Prostate gland (tissue), 2 donors: ENCODE results near the gene FAHD1. TPM values are rescaled to one million over a fixed set of nuclear protein-coding genes. Genes with fewer than 3 reads are reported as not detected.

Source experiments
- DNase-seq: peaks from one replicate; pipeline ENCODE4 v3.0.0-alpha.2; 2019; ENCODE audit warnings: low spot score
- H3K27ac ChIP-seq, 2 donors: fragments of 200-600 bp; sonication (generic); 2 replicates each; pipeline ENCODE4 v1.5.1; 2017 to 2019
- H3K27me3 ChIP-seq: fragments of 200-600 bp; sonication (generic); replicated peaks from 2 replicates; pipeline ENCODE4 v1.5.1; 2019; ENCODE audit not compliant: insufficient read depth
- H3K36me3 ChIP-seq, 2 donors: fragments of 200-600 bp; sonication (generic); 1 replicate in 1 of 2; 2 replicates in 1 of 2; pipeline versions ENCODE4 v1.5.1 to v1.8.1; 2017 to 2019
- H3K4me1 ChIP-seq: fragments of 200-600 bp; sonication (generic); replicated peaks from 2 replicates; pipeline ENCODE4 v1.5.1; 2019
- H3K4me3 ChIP-seq, 2 donors: fragments of 200-600 bp; sonication (generic); 2 replicates each; pipeline ENCODE4 v1.5.1; 2017 to 2019
- H3K9me3 ChIP-seq: fragments of 200-600 bp; sonication (generic); 2 replicates; pipeline ENCODE4 v1.5.1; 2017
- POLR2A ChIP-seq: fragments of 450-650 bp; IDR thresholded peaks from one replicate; pipeline ENCODE4 v1.6.1; 2016; ENCODE audit warnings: antibody characterized with exemption, mild to moderate bottlenecking
- POLR2AphosphoS5 ChIP-seq: sonication (generic); formaldehyde crosslinking; IDR thresholded peaks from one replicate; pipeline ENCODE4 v1.6.1; 2017; ENCODE audit warnings: antibody characterized with exemption
- WGBS: methylation state at CpG from one replicate; pipeline ENCODE4 v1.1.5; 2018; 5-methylcytosine and 5-hydroxymethylcytosine counted together
- intact Hi-C: fragments of 100-400 bp; cut with DNase I; formaldehyde crosslinking; loops from one replicate; pipeline ENCODE4 v1.14.2; 2022
- total RNA-seq, 2 donors: library from RNA; depleted of rRNA; stranded (reverse); fragments of >200 nt; gene quantifications; one replicate each; pipeline ENCODE4 v1.1.0, GENCODE V29; 2016
- TF ChIP-seq, protein P1 (sequence below), 4 experiments: fragments of 200-600 bp in 2 of 4; fragments of 450-650 bp in 2 of 4; sonication (generic) in 2 of 4; IDR thresholded peaks; 1 replicate in 3 of 4; 2 replicates in 1 of 4; pipeline ENCODE4 v1.5.1; 2016 to 2019; ENCODE audit warnings: antibody characterized with exemption in 4 of 4, mild to moderate bottlenecking in 2 of 4, moderate library complexity in 2 of 4

FAHD1 gene
- total RNA-seq, 2 donors from 2014 or later, result 42.3 to 45.5 TPM

DNA sequence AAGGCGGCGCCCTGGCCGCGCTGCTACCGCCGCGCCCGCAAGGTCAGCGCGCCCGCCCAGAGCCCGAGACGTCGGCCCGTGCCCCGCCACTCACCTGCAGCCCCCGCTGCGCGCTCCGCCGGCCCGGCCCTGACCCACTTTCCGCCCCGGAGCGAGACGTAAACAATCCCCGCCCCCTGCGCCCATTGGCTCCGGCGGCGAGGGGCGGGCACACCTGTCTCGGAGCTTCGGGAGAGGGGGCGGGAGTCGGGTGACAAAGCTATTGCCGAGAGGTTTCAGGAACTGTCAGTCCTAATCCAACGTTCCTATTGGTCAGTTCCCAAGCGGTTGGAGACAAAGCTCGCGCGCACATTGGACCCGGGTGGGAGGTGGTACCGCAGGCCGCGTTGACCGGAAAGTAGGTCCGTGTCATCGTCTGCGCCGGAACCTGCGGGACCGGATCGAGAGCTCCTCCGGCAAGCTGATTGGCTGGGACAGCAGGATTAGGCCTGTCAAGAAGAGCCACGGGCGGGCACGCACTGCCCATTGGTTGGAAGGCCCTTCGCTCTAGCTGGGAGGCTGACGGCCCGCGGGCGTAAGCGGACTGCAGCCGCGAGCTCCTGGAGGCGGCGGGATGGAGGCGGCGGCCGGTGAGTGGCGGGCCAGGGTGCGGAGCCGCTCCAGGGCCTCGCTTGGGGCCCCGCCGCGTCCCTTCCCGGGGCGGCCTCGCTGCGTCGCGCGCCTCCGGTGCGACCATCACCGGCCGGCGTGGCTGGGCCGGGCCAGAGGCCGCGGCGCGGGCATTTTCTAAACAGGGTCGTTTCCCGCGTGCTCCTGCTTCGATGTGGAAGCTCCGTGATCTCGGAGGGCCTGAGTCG, 44.4 kb upstream of the FAHD1 start, which contains the start of the genes NUBP2 and SPSB3:
Gene NUBP2, plus strand, starts transcription at position 553 of the 857 bp plus-strand sequence. Its CDS starts 61 bp downstream, at position 614.
Gene SPSB3, minus strand, starts transcription at position 164 of the 857 bp plus-strand sequence. CDS start 1,088 bp downstream, outside the sequence.
- Histone ChIP-seq H3K27me3 (no peaks in the 10 kb centered on the region), H3K4me3 (peak within 1 kb of the TSS; percentile 88 to 98), H3K27ac (peak within 1 kb of the TSS; percentile 72 to 83), H3K4me1 (peaks cover 14% of the 10 kb centered on the region), H3K36me3 (peaks cover 2 to 8% of the 10 kb centered on the region in 2 donors), H3K9me3 (no peaks in the 10 kb centered on the region)
- under 1% methylated on average over 78 of the region's 102 CpGs for WGBS
- TF ChIP-seq, protein P1, sequence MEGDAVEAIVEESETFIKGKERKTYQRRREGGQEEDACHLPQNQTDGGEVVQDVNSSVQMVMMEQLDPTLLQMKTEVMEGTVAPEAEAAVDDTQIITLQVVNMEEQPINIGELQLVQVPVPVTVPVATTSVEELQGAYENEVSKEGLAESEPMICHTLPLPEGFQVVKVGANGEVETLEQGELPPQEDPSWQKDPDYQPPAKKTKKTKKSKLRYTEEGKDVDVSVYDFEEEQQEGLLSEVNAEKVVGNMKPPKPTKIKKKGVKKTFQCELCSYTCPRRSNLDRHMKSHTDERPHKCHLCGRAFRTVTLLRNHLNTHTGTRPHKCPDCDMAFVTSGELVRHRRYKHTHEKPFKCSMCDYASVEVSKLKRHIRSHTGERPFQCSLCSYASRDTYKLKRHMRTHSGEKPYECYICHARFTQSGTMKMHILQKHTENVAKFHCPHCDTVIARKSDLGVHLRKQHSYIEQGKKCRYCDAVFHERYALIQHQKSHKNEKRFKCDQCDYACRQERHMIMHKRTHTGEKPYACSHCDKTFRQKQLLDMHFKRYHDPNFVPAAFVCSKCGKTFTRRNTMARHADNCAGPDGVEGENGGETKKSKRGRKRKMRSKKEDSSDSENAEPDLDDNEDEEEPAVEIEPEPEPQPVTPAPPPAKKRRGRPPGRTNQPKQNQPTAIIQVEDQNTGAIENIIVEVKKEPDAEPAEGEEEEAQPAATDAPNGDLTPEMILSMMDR (IDR thresholded peaks at IDR 0.05), result peak in 1 of 4 experiments; percentile 10
- peak; percentile 74 for TF ChIP-seq POLR2A
- peak; percentile 98 for TF ChIP-seq POLR2AphosphoS5
- DNase-seq, result peak; percentile 100
- intact Hi-C loops, result no loop called here

DNA sequence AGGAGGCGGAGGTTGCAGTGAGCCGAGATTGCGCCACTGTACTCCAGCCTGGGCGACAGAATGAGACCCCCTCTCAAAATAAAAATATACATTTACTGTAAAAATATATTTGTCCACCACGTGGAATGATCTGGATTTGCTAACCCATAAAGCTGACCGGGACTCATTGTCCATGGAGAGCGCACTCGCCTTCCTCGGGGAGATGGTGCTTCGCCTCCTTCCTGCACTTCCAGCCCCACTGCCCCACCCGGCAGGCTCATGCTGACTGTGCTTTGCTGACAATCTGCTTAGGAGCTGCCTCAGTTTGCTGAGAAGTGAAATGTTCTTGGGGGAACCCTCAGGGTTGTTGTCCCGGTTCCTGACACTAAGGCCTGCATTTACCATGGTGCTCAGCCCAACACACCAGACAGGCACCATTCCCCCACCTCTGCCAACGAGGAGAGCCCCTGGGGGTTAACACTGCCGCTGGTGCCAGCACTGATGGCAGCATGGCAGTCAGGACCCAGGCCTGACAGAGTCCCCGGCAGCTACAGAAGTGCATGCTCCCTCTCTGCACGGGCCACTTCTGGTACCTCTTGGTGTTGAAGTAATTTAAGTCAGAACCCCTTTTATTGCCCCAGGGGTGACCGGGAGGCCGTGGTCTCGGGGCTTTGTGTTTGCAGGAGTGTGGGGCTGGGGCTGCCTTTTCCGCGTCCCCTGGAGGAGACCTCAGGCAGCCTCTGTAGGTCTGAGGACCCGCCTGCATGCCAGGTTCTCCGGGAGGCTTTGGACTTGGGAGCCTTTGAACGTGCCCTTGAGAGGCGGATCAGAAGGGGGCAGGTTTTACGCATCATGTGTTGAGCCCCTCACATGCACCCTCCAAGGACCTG, 41.8 kb upstream of the FAHD1 start:
- Histone ChIP-seq H3K4me3 (no peak overlapping the region), H3K27ac (no peak overlapping the region), H3K9me3 (no peaks in the 10 kb centered on the region), H3K27me3 (no peaks in the 10 kb centered on the region), H3K4me1 (peaks cover 14% of the 10 kb centered on the region), H3K36me3 (no peaks in the 10 kb centered on the region)
- no peak for DNase-seq
- WGBS, result 74% methylated on average over 22 of the region's 26 CpGs
- TF ChIP-seq, protein P1 (IDR thresholded peaks at IDR 0.05), result no peak
- TF ChIP-seq POLR2A, result no peak
- TF ChIP-seq POLR2AphosphoS5, result no peak
- intact Hi-C loops, result no loop called here

DNA sequence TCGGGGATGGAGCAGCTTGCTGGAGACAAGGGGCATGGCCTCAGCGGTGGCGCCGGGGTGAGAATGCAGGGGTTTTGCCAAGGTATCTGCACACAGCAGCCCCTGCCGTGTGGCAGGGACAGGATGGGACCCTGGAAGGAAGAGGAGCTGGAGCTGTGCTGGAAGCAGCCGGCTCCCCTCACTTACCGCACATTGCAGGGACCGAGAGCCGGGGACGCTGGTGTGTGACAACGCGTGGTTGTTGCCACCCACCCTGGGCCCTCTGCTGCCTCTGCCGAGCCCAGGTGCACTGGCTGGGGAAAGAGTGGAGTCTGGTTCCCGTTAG, 41.2 kb upstream of the FAHD1 start:
- Histone ChIP-seq H3K9me3 (no peaks in the 10 kb centered on the region), H3K27me3 (no peaks in the 10 kb centered on the region), H3K4me1 (peaks cover 14% of the 10 kb centered on the region), H3K4me3 (no peak overlapping the region), H3K36me3 (no peaks in the 10 kb centered on the region), H3K27ac (no peak overlapping the region)
- intact Hi-C loops, result no loop called here
- no peak for TF ChIP-seq POLR2AphosphoS5
- TF ChIP-seq, protein P1 (IDR thresholded peaks at IDR 0.05), result no peak
- TF ChIP-seq POLR2A, result no peak
- 79% methylated on average over 14 of the region's 14 CpGs for WGBS
- no peak for DNase-seq

DNA sequence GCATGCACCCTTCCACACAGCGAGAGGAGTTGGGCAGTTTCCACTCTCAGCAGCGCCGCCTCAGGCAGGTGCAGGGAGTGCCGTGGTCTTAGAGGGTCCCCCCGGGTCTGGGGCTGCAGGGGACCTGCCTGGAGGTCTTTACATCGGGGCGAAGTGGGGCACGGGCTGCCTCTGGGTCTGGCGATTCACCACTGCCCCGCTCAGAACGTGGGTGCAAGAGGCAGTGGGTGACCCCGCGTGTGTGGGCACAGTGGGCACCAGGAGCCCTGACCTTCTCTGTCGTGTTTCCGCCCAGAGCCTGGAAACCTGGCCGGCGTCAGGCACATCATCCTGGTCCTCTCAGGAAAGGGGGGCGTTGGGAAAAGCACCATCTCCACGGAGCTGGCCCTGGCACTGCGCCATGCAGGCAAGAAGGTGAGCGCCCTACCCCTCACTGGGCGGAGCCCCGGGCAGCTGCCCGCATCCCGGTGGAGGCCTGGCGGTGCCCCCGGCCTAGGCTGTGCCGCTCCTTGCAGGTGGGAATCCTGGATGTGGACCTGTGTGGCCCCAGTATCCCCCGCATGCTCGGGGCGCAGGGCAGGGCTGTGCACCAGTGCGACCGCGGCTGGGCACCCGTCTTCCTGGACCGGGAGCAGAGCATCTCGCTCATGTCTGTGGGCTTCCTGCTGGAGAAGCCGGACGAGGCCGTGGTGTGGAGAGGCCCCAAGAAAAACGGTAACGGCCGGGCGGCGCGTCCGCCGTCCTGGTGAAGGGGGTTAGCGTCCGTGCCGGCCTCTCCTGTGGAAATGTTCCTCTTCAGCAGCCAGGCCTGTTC, 40.6 kb upstream of the FAHD1 start:
- DNase-seq, result no peak

More for the DNA sequence above, 40.6 kb upstream of the FAHD1 start:
- no peaks in the 10 kb centered on the region for H3K36me3 ChIP-seq
- no peak overlapping the region for H3K4me3 ChIP-seq
- H3K4me1 ChIP-seq, result peaks cover 9% of the 10 kb centered on the region
- no peak overlapping the region for H3K27ac ChIP-seq
- H3K27me3 ChIP-seq, result no peaks in the 10 kb centered on the region
- intact Hi-C loops, result no loop called here
- no peak for TF ChIP-seq POLR2A
- no peak for TF ChIP-seq POLR2AphosphoS5
- TF ChIP-seq, protein P1 (IDR thresholded peaks at IDR 0.05), result no peak
- WGBS, result 90% methylated on average over 49 of the region's 51 CpGs
- H3K9me3 ChIP-seq, result no peaks in the 10 kb centered on the region
